ENCODE results near the gene GTF2H3. TPM values are rescaled to one million over a fixed set of nuclear protein-coding genes. Genes with fewer than 3 reads are reported as not detected.
A peak's percentile ranks its signal among the peaks of the same experiment; 100 is the strongest.

The GTF2H3 gene
- polyA plus RNA-seq, 1 experiment, result 55.1 TPM

DNA sequence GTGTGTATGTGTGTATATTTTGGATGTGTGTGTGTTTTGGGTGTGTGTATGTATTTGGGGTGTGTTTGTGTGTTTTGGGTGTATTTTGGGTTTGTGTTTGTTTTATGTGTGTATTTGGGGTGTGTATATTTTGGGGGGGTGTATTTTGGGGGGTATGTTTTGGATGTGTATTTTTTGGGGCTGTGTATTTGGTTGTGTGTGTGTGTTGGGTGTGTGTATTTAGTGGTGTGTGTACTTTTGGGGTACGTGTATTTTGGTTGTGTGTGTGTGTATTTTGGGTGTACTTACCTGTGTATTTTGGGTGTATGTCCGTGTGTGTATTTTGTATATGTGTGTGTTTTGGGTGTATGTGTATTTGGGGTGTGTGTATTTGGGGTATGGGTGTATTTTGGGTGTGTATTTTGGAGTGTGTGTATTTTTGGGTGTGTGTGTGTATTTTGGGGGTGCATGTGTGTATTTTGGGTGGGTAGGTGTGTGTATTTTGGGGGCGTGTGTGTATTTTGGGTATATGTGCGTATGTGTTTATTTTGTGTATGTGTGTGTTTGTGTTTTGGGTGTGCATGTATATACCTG is 20.6 kb downstream of the GTF2H3 start:
- no peak for DNase-seq (ENCODE audit: low read depth, low spot score)
- Histone ChIP-seq H3K9me3 (ENCODE audit: control insufficient read depth, insufficient read depth, low read length) (no peaks in the 10 kb centered on the region), H3K27ac (ENCODE audit: low read depth, low read length) (no peak overlapping the region), H3K27me3 (ENCODE audit: control insufficient read depth, insufficient read depth, low read length) (no peaks in the 10 kb centered on the region), H3K4me3 (ENCODE audit: low read depth, low read length) (no peak overlapping the region)
- TF ChIP-seq, protein P1, sequence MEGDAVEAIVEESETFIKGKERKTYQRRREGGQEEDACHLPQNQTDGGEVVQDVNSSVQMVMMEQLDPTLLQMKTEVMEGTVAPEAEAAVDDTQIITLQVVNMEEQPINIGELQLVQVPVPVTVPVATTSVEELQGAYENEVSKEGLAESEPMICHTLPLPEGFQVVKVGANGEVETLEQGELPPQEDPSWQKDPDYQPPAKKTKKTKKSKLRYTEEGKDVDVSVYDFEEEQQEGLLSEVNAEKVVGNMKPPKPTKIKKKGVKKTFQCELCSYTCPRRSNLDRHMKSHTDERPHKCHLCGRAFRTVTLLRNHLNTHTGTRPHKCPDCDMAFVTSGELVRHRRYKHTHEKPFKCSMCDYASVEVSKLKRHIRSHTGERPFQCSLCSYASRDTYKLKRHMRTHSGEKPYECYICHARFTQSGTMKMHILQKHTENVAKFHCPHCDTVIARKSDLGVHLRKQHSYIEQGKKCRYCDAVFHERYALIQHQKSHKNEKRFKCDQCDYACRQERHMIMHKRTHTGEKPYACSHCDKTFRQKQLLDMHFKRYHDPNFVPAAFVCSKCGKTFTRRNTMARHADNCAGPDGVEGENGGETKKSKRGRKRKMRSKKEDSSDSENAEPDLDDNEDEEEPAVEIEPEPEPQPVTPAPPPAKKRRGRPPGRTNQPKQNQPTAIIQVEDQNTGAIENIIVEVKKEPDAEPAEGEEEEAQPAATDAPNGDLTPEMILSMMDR (IDR thresholded peaks at IDR 0.05; ENCODE audit: low read depth, low read length), result no peak
- CTCF ChIA-PET, result no interaction called here
- POLR2A ChIA-PET, result no interaction called here

DNA sequence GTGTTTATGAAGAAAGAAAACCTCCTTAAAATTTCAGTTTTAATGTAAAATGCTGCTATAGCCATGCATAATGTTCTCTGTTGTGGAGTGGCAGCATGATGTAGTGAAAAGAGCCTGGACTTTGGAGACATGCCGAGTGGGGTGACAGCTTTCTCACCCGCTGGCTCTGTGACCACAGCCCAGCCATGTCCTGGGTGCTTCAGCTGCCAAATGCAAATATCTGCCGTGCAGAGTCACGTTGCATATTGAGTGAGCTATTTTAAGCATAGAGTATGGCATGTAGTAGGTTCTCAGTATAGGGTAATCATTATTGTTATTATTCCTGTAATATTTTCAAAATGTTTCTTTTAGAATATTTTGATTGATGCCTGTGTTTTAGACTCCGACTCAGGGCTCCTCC is 21.8 kb downstream of the GTF2H3 start:
- Histone ChIP-seq H3K9me3 (ENCODE audit: control insufficient read depth, insufficient read depth, low read length) (no peaks in the 10 kb centered on the region), H3K27ac (ENCODE audit: low read depth, low read length) (no peak overlapping the region), H3K27me3 (ENCODE audit: control insufficient read depth, insufficient read depth, low read length) (no peaks in the 10 kb centered on the region), H3K4me3 (ENCODE audit: low read depth, low read length) (no peak overlapping the region)
- DNase-seq (ENCODE audit: low read depth, low spot score), result no peak
- ChIA-PET CTCF (no interaction called here), POLR2A (no interaction called here)
- TF ChIP-seq, protein P1 (IDR thresholded peaks at IDR 0.05; ENCODE audit: low read depth, low read length), result no peak

DNA sequence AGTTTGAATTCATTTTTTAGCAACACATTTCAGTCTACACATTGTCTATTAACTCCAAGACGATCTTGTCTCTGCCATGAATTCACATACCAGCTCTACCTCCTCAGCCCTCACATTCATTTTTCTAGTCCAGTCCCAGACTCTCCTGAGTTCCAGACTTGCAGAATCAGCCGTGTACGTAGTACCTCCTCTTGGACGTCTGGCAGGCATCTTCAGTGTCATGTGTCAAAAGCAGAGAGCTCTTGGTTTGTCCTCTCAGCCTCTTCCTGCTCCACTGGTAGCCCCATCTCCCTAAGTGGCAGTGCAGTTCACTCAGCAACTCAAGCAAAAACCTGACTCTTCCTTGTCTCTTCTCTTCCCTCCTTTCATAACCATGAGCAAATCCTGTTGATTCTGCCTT is 22.8 kb downstream of the GTF2H3 start:
- POLR2A ChIA-PET, result no interaction called here
- no peaks in the 10 kb centered on the region for H3K27me3 ChIP-seq (ENCODE audit: control insufficient read depth, insufficient read depth, low read length)
- TF ChIP-seq, protein P1 (IDR thresholded peaks at IDR 0.05; ENCODE audit: low read depth, low read length), result no peak
- H3K9me3 ChIP-seq (ENCODE audit: control insufficient read depth, insufficient read depth, low read length), result no peaks in the 10 kb centered on the region
- CTCF ChIA-PET, result no interaction called here
- H3K4me3 ChIP-seq (ENCODE audit: low read depth, low read length), result no peak overlapping the region
- no peak overlapping the region for H3K27ac ChIP-seq (ENCODE audit: low read depth, low read length)
- no peak for DNase-seq (ENCODE audit: low read depth, low spot score)

DNA sequence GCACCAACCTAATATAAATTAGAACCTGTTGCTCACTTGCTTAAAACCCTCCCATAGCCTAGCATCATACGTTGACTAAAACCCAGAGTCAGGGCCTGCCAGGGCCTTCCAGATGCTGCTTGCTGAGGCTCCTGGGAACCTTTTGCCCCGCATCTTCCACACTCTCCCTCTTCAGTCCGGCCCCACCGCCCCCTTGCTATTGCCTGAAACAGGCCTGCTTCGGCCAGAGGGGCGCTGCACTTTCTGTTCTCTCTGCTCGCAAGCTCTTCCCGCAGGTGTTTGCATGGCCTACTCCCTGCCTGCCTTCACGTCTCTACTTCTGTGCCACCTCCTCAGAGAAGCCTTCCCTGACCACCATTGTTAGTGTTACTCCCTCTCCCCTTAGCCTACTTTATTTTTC is 23.6 kb downstream of the GTF2H3 start:
- POLR2A ChIA-PET, result no interaction called here
- Histone ChIP-seq H3K27me3 (ENCODE audit: control insufficient read depth, insufficient read depth, low read length) (no peaks in the 10 kb centered on the region), H3K4me3 (ENCODE audit: low read depth, low read length) (no peak overlapping the region), H3K27ac (ENCODE audit: low read depth, low read length) (no peak overlapping the region), H3K9me3 (ENCODE audit: control insufficient read depth, insufficient read depth, low read length) (no peaks in the 10 kb centered on the region)
- TF ChIP-seq, protein P1 (IDR thresholded peaks at IDR 0.05; ENCODE audit: low read depth, low read length), result no peak
- no peak for DNase-seq (ENCODE audit: low read depth, low spot score)
- CTCF ChIA-PET, result no interaction called here

DNA sequence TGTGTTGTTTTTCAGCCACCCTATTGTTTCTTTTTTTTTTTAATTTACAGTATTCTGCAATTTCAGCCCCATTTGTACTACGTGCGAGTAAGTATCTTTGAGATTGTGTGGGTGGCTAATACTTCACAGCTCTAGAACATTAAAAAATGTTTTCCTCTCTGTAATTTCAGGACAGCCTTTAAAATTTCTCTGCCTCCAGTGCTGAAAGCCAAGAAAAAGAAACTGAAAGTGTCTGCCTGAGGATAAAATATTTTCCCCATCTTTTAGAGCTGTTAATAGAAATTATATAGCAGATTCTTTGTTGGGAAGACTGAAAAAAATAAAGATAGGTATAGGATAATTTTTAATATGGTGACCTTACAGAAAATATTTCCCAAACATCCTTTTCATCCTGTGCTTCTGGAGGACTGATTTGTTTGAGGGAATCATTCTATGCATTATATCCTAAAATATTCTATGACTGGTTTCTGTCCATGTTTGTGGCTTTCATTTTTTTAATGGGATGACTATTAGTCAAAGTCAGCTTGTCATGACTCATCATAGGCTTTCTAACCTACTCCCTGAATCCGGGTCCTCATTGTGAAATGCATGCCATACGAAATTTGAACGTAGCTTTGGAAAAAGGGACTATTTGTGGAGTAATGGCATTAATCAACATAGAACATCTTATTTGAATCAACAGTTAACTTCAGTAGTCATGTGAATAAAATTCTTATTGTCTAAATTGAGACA is 26.5 kb downstream of the GTF2H3 start:
- Histone ChIP-seq H3K9me3 (ENCODE audit: control insufficient read depth, insufficient read depth, low read length) (no peaks in the 10 kb centered on the region), H3K27me3 (ENCODE audit: control insufficient read depth, insufficient read depth, low read length) (no peaks in the 10 kb centered on the region), H3K27ac (ENCODE audit: low read depth, low read length) (peak overlapping the region; percentile 52), H3K4me3 (ENCODE audit: low read depth, low read length) (no peak overlapping the region)
- CTCF ChIA-PET, result interaction anchor here (1.5 kb wide), 1 partner anchor 324 kb away, joined by 6 read pairs; no protein-coding TSS in a partner anchor
- POLR2A ChIA-PET, result interaction anchor here (0.6 to 1.9 kb wide), 2 partner anchors 52 to 1045 kb away, joined by 6 to 7 read pairs; partner anchors contain the start of gene ATP6V0A2
- TF ChIP-seq, protein P1 (IDR thresholded peaks at IDR 0.05; ENCODE audit: low read depth, low read length), result no peak
- peak; percentile 34 for DNase-seq (ENCODE audit: low read depth, low spot score)
